Measurements from ENCODE around the gene CNPY2. TPM values are rescaled to one million over a fixed set of nuclear protein-coding genes. Genes with fewer than 3 reads are reported as not detected.
A peak's percentile ranks its signal among the peaks of the same experiment; 100 is the strongest.
"Not testable (repeated sequence)": the region's sequence is repeated elsewhere in the genome, so short reads cannot be mapped to it uniquely, and the experiment has no call there.

Gene CNPY2
- 160 and 165 TPM in 2 replicates for total RNA-seq

DNA sequence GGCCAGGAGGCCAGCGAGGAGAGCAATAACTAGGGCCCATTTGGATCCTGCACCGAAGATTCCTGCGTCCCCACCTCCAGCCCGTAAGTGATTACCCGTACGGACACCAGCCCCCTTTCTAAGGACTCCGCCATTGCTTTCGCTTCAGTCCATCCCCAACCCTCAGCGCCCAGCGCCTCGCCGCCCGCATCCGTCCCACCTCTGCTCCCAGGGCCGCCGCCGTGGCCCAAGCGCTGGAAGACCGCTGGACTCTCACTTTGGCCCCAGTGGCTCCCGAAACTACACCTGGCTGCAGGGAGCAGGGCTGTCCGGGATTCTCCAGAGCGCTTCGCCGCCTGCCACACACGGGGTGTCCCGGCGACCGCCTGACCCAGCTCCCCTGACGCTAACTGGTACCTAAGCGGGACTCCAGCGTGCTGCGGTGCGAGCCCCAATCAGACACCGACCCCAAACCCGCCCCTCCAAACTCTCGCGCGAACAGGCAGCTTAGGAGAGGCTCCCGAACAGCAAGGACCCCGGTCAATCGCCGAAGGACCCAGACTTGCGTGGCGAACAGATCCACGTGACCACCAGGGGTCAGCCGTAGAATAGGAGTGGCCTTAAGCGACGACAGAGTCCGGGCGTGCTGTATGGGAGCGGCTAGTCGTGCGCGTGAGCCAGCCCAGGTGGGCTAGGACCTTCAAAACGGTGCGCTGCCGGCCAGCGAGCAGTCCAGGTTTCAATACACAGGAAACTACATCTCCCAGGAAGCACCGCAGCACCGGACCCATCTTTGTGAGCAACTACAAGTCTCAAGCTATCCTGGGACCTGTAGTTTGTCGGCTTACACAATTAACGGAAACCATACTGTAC lies at the start of gene CNPY2:
CNPY2 (minus strand) TSS at position 367 of the 852 bp plus-strand sequence. CDS start 771 bp downstream, outside the sequence.
- Mint-ChIP-seq H3K9me3 (no peaks in the 10 kb centered on the region), H3K36me3 (ENCODE audit: low read depth) (peaks cover 29% of the 10 kb centered on the region), H3K27ac (peak within 1 kb of the TSS; percentile 98), H3K4me1 (ENCODE audit: low read depth) (peaks cover 6% of the 10 kb centered on the region), H3K27me3 (ENCODE audit: low read depth) (no peaks in the 10 kb centered on the region), H3K4me3 (ENCODE audit: low read depth) (peak within 1 kb of the TSS; percentile 99)
- intact Hi-C loops (cut with micrococcal nuclease), result loop anchor here (1.0 to 5.0 kb wide), 6 partner anchors 16 to 199 kb away; partner anchors contain the start of genes CS, PAN2, RPL41 and SPRYD4
- peak; percentile 88 for DNase-seq (ENCODE audit: low spot score)

DNA sequence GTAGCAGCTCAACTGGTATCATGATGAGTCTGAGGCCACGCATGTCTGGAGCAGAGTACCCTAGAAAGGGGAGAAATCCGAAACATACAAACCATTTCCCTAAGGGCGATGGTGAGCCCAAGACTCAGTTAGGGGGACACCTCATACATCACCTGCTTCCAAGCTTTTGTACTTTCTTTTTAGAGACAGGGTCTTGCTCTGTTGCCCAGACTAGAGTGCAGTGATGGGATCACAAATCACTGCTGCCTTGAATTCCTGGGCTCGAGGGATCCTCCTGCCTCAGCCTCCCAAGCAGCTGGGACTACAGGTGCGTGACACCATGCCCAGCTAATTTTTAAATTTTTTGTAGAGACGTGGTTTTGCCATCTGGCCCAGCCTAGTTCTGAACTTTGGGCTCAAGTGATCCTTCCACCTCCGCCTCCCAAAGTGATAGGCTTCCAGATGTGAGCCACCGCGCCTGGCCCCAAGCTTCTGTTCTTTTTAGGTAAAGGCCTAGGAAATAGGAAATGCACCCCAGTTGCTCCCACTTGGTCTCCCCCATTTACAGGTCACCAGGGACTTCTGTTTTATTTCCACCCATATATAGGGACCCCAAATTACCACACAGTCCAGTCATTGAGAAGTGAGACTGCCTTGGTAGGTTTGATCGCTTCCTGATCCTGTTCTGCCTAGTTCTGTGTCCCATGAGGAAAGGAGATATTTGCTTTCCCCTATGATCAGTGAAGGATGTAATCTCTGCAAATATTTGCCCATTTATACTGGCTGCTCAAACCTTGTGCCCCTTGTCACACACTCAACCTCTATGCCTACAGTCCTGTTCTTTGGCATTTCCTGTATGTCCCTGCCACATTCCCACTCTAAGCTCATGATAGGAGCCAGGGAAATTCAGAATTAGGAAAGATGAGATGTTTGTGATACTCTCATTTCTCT lies 46.6 kb upstream of the CNPY2 start, which contains the start of gene APOF:
APOF (minus strand) TSS at position 728 of the 930 bp plus-strand sequence; CDS start at position 616, 112 bp downstream.
- no peak for DNase-seq (ENCODE audit: low spot score)

DNA sequence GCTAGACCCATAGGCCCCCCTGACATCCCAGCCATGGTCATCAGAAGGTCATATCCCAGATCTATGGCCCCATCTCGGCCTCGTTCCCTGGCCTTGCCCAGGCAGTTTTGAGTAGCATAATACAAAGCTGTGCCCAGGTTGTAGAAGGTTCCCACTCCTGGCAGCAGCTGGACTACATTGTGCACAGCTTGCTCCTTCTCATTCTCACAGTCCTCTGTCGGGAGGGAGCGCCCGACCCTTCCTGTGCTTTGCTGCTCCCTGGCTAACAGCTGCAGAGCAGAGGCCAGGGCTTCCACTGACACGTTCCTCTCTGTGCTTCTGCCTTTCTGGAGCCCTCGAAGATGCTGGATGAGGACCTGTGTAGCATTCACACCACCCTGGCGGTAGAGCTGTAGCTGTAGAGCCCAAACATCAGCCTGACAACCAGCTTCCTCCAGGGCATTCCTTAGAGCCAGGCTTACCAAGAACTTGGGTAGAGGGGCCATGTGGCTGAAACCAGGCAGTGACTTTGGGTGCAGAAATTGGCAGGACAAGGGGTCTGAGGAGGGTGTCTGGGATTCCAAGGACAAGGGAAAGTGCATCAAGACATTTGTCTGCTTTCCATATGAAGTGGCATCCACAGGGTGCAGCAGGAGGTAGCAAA lies 45.8 kb upstream of the CNPY2 start:
- H3K4me3 Mint-ChIP-seq (ENCODE audit: low read depth), result peak overlapping the region; percentile 89
- peaks cover 24% of the 10 kb centered on the region for H3K4me1 Mint-ChIP-seq (ENCODE audit: low read depth)
- no peaks in the 10 kb centered on the region for H3K27me3 Mint-ChIP-seq (ENCODE audit: low read depth)
- DNase-seq (ENCODE audit: low spot score), result no peak
- no peak overlapping the region for H3K27ac Mint-ChIP-seq
- no peaks in the 10 kb centered on the region for H3K9me3 Mint-ChIP-seq
- intact Hi-C loops (cut with micrococcal nuclease), result loop anchor here (5.0 kb wide), 1 partner anchor 101 kb away; no protein-coding TSS in a partner anchor
- no peaks in the 10 kb centered on the region for H3K36me3 Mint-ChIP-seq (ENCODE audit: low read depth)

More for the DNA sequence above, 46.6 kb upstream of the CNPY2 start, which contains the start of gene APOF:
- H3K27me3 Mint-ChIP-seq (ENCODE audit: low read depth), result no peaks in the 10 kb centered on the region
- intact Hi-C loops (cut with micrococcal nuclease), result loop anchor here (5.0 kb wide), 1 partner anchor 100 kb away; no protein-coding TSS in a partner anchor
- H3K4me3 Mint-ChIP-seq (ENCODE audit: low read depth), result peak within 1 kb of the TSS; percentile 89
- no peaks in the 10 kb centered on the region for H3K36me3 Mint-ChIP-seq (ENCODE audit: low read depth)
- no peaks in the 10 kb centered on the region for H3K9me3 Mint-ChIP-seq
- H3K4me1 Mint-ChIP-seq (ENCODE audit: low read depth), result peaks cover 24% of the 10 kb centered on the region
- H3K27ac Mint-ChIP-seq, result no peak within 1 kb of the TSS

DNA sequence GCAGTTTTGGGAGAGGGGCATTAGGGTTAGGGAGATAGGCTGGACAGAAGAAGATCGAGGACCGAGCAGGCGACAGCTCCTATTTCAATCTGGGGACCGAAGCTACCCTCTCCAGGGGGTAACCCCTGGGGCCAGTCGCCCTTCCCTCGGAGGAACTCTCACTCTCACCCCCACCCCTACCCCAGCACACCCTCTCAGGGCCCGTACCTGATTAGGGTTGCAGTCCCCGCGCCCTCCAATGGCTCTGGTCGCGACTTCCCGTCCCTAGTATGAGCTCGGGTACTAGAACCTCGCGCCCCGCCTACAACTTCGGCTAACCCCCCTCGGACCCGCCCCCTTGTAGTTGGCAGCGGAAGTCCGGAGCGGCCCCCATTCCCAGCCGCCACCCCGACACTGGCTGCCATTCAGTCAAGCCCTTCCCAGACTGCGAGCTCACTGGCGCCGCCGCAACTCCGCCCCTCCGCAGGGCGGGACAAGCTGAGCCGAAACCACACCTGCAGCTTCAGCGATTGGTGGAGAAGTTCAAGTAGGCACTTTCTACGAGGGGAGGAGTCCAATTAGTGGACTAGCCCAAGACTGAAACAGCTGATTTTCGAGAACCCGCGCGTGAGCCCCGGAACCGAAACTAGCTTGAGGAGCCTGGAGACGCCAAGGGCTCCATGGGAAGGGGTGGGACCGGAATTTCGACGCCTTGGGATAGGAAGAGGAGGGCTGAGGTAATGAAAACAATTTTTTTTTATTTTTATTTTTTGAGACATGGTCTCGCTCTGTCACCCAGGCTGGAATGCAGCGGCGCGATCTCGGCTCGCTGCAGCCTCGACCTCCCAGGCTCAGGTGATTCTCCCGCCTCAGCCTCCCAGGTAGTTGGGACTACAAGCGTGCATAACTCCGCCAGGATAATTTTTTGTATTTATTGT lies 44.3 kb upstream of the CNPY2 start, which contains the start of gene STAT2:
STAT2 (minus strand) TSS at position 257 of the 917 bp plus-strand sequence. CDS start 3,536 bp downstream, outside the sequence.
- Mint-ChIP-seq H3K27me3 (ENCODE audit: low read depth) (no peaks in the 10 kb centered on the region), H3K27ac (peak within 1 kb of the TSS; percentile 90), H3K9me3 (no peaks in the 10 kb centered on the region), H3K36me3 (ENCODE audit: low read depth) (peaks cover 10% of the 10 kb centered on the region), H3K4me1 (ENCODE audit: low read depth) (peaks cover 24% of the 10 kb centered on the region), H3K4me3 (ENCODE audit: low read depth) (peak within 1 kb of the TSS; percentile 89)
- intact Hi-C loops (cut with micrococcal nuclease), result loop anchor here (1.0 to 5.0 kb wide), 7 partner anchors 22 to 256 kb away; partner anchors contain the start of genes CS, IL23A, PA2G4 and TIMELESS
- DNase-seq (ENCODE audit: low spot score), result peak; percentile 100

DNA sequence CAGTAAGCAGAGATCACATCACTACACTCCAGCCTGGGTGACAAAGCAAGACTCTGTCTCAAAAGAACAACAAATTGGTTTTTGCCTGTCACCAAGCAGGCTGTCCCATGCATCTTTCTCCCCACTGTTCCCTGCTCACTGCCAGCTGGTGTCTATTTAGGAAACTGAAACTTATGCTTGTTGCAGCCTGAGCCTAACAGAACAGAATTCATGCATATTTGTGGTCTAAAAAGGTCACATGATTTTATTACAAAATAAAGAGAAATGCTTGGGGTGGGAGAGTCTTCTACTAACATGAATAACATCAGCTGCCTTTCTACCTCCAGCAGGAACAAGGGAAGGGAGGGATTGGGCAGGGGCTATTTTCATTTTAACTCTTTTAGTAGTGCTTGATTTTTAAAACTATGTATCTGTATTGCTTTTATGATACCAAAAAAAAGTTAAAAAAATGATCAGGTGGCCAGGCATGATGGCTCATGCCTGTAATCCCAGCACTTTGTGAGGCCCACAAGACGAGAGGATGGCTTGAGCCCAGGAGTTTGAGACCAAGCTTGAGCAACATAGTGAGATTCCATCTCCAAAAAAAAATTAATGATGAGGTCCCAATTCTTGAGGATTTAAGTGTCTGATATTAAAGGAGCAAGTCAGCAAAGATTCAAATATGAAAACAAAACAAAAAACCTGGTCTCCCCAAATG lies 43.2 kb upstream of the CNPY2 start:
- intact Hi-C loops (cut with micrococcal nuclease), result no loop called here
- Mint-ChIP-seq H3K4me1 (ENCODE audit: low read depth) (peaks cover 24% of the 10 kb centered on the region), H3K9me3 (no peaks in the 10 kb centered on the region), H3K4me3 (ENCODE audit: low read depth) (peak overlapping the region; percentile 89), H3K27ac (peak overlapping the region; percentile 79), H3K27me3 (ENCODE audit: low read depth) (no peaks in the 10 kb centered on the region), H3K36me3 (ENCODE audit: low read depth) (peaks cover 20% of the 10 kb centered on the region)
- DNase-seq (ENCODE audit: low spot score), result no peak

DNA sequence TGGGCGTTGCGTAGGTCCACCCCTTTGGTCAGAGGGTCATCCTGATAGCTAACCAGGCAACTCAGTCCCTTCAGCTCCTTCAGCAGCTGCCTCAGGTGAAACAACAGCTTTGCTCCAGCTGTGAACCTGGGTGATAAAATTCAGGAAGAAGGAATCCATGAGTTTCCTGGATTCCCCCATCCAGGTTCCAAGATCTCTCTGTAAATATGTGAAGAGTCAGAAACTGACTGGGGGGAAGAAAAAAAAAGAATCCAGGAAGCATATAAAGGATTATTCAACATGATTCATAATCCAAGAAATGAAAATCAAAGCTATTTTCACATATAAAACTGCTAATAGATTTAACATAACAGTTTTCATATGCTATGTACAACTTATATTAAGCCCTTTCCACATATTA lies 35.5 kb upstream of the CNPY2 start:
- peaks cover 60% of the 10 kb centered on the region for H3K36me3 Mint-ChIP-seq (ENCODE audit: low read depth)
- H3K4me1 Mint-ChIP-seq (ENCODE audit: low read depth), result no peaks in the 10 kb centered on the region
- intact Hi-C loops (cut with micrococcal nuclease), result no loop called here
- DNase-seq (ENCODE audit: low spot score), result no peak
- no peaks in the 10 kb centered on the region for H3K9me3 Mint-ChIP-seq
- H3K27me3 Mint-ChIP-seq (ENCODE audit: low read depth), result no peaks in the 10 kb centered on the region
- H3K27ac Mint-ChIP-seq, result no peak overlapping the region
- no peak overlapping the region for H3K4me3 Mint-ChIP-seq (ENCODE audit: low read depth)

DNA sequence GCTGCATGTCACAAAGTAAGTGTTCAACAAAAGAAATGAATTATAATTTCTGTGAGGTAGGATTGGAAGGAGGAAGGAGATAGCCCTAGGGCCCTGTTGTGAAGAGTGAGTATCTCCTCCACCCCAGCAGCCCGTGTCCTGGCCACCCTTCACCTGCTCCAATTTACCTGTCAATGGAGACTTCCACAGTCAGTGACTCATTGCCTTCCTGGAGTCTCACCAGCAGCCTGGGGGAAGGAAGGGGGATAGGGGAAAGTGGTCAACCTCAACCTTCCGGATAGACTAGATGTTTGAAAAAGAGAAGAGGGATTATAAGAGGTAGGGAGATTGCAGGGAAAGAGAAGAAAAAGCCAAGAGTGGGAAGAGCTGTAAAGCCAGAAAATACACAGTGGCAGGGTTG lies 34.9 kb upstream of the CNPY2 start:
- DNase-seq (ENCODE audit: low spot score), result no peak
- intact Hi-C loops (cut with micrococcal nuclease), result no loop called here
- no peaks in the 10 kb centered on the region for H3K4me1 Mint-ChIP-seq (ENCODE audit: low read depth)
- no peaks in the 10 kb centered on the region for H3K9me3 Mint-ChIP-seq
- no peaks in the 10 kb centered on the region for H3K27me3 Mint-ChIP-seq (ENCODE audit: low read depth)
- H3K4me3 Mint-ChIP-seq (ENCODE audit: low read depth), result no peak overlapping the region
- H3K36me3 Mint-ChIP-seq (ENCODE audit: low read depth), result peaks cover 60% of the 10 kb centered on the region
- H3K27ac Mint-ChIP-seq, result no peak overlapping the region

DNA sequence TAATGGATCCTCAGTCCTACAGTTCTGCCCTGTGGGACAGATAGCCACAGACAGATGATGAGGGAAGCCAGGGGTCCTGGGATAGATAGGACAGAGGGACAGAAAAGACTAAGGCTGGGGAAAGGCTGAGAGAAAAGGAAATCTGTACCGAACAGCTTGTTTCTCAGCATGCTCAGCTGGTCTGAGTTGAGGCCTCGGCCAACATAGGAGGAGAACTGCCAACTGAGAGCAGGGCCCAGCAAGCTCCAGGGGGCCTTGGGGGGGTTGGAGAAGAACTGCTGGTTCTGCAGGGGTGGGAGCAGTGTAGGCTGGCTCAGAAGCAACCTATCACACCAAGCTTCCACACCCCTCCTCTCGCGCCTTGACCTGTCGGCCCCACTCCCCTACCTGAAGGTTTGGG lies 33.0 kb upstream of the CNPY2 start:
- Mint-ChIP-seq H3K36me3 (ENCODE audit: low read depth) (peaks cover 51% of the 10 kb centered on the region), H3K27me3 (ENCODE audit: low read depth) (no peaks in the 10 kb centered on the region), H3K27ac (no peak overlapping the region), H3K4me3 (ENCODE audit: low read depth) (no peak overlapping the region), H3K9me3 (no peaks in the 10 kb centered on the region), H3K4me1 (ENCODE audit: low read depth) (no peaks in the 10 kb centered on the region)
- intact Hi-C loops (cut with micrococcal nuclease), result no loop called here
- DNase-seq (ENCODE audit: low spot score), result no peak

DNA sequence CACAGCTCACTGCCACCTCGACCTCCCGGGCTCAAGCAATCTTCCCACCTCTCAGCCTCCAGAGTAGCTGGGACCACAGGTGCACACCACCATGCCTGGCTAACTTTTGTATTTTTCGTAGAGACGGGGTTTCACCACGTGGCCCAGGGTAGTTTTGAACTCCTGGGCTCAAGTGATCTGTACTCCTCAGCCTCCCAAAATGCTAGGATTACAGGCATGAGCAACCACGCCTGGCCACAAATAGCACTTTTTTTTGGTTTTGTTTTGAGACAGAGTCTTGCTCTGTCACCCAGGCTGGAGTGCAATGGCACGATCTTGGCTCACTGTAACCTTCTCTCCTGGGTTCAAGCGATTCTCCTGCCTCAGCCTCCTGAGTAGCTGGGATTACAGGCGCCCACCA lies 31.5 kb upstream of the CNPY2 start:
- H3K27me3 Mint-ChIP-seq (ENCODE audit: low read depth); H3K27ac Mint-ChIP-seq; DNase-seq (ENCODE audit: low spot score); H3K4me1 Mint-ChIP-seq (ENCODE audit: low read depth); intact Hi-C loops (cut with micrococcal nuclease); H3K9me3 Mint-ChIP-seq; H3K4me3 Mint-ChIP-seq (ENCODE audit: low read depth): not testable (repeated sequence)
- peaks cover 62% of the 10 kb centered on the region for H3K36me3 Mint-ChIP-seq (ENCODE audit: low read depth)

DNA sequence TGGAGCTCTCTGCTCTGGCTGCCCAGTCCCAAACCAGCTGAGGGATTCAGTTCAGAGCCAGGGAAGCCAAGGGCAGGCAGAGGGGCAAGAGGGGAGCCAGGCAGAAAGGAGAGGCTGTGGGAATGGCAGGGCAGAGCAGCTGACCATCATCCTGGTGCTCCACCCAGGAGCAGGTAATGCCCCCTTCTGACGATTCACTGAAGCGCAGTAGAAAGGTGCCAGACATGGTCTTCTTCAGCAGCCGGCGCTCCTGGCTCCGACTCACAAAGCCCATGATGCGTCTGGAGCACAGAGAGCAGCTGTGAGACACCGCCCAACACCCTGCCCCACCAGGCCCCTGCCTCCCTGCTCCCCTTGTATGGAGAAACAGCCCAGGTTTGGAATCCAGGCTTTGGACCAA lies 30.9 kb upstream of the CNPY2 start:
- H3K27me3 Mint-ChIP-seq (ENCODE audit: low read depth), result no peaks in the 10 kb centered on the region
- no peak overlapping the region for H3K4me3 Mint-ChIP-seq (ENCODE audit: low read depth)
- DNase-seq (ENCODE audit: low spot score), result no peak
- H3K36me3 Mint-ChIP-seq (ENCODE audit: low read depth), result peaks cover 63% of the 10 kb centered on the region
- no peak overlapping the region for H3K27ac Mint-ChIP-seq
- no peaks in the 10 kb centered on the region for H3K4me1 Mint-ChIP-seq (ENCODE audit: low read depth)
- intact Hi-C loops (cut with micrococcal nuclease), result no loop called here
- H3K9me3 Mint-ChIP-seq, result no peaks in the 10 kb centered on the region

DNA sequence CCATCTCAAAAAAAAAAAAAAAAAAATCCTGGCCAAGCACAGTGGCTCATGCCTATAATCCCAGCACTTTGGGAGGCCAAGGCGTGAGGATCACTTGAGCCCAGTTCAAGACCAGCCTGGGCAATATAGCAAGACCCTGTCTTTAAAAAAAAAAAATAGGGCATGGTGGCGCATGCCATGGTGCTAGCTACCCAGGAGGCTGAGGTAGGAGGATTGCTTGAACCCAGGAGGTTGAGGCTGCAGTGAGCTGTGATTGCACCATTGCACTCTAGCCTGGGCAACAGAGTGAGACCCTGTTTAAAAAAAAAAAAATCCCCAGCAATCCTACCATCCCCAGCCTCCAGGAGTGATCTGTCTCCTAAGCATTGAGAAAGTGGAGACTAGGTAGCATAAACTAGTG lies 26.5 kb upstream of the CNPY2 start:
- Mint-ChIP-seq H3K4me1 (ENCODE audit: low read depth) (peaks cover 24% of the 10 kb centered on the region), H3K36me3 (ENCODE audit: low read depth) (peaks cover 55% of the 10 kb centered on the region)
- H3K27ac Mint-ChIP-seq; H3K9me3 Mint-ChIP-seq; DNase-seq (ENCODE audit: low spot score); H3K4me3 Mint-ChIP-seq (ENCODE audit: low read depth); intact Hi-C loops (cut with micrococcal nuclease); H3K27me3 Mint-ChIP-seq (ENCODE audit: low read depth): not testable (repeated sequence)
